Upper lobe of left lung (tissue), 6 donors: ENCODE data around the gene ADIPOR1. TPM values are rescaled to one million over a fixed set of nuclear protein-coding genes. Genes with fewer than 3 reads are reported as not detected.

Experiments used
- ATAC-seq, 2 donors: fragments of 200-7000 bp; cut with Tn5 transposase; one replicate each; pipeline ENCODE4 v1.9.1; 2022; ENCODE audit warnings: mild to moderate bottlenecking in 2 of 2, moderate library complexity in 2 of 2; ENCODE audit not compliant: low FRiP score in 2 of 2
- DNase-seq, 2 donors: peaks; one replicate each; pipeline ENCODE4 v3.0.0-alpha.2; 2019 to 2020
- H3K27ac ChIP-seq, 4 donors: fragments of 200-600 bp; sonication (generic); one replicate each; pipeline ENCODE4 v1.5.1; 2016 to 2019
- H3K27me3 ChIP-seq, 4 donors: fragments of 200-600 bp; sonication (generic); one replicate each; pipeline ENCODE4 v1.5.1; 2017 to 2019
- H3K36me3 ChIP-seq, 4 donors: fragments of 200-600 bp; sonication (generic); one replicate each; pipeline ENCODE4 v1.5.1; 2016 to 2019
- H3K4me1 ChIP-seq, 4 donors: fragments of 200-600 bp; sonication (generic); one replicate each; pipeline ENCODE4 v1.5.1; 2018 to 2019
- H3K4me3 ChIP-seq, 4 donors: fragments of 200-600 bp; sonication (generic); one replicate each; pipeline ENCODE4 v1.5.1; 2017 to 2019; ENCODE audit warnings: mild to moderate bottlenecking in 2 of 4, moderate library complexity in 1 of 4
- H3K9me3 ChIP-seq, 4 donors: fragments of 200-600 bp; sonication (generic); one replicate each; pipeline ENCODE4 v1.5.1; 2018 to 2019
- CTCF ChIP-seq, 6 experiments: fragments of 450-650 bp in 4 of 6; fragments of 200-600 bp in 2 of 6; sonication (generic) in 2 of 6; IDR thresholded peaks; one replicate each; pipeline ENCODE4 v1.5.1; 2016 to 2019; ENCODE audit warnings: antibody characterized with exemption in 6 of 6
- EP300 ChIP-seq, 4 donors: sonication (generic); formaldehyde crosslinking; IDR thresholded peaks; one replicate each; pipeline ENCODE4 v1.5.1; 2017; ENCODE audit warnings: antibody characterized with exemption in 4 of 4, control low read depth in 2 of 4
- POLR2A ChIP-seq, 4 donors: fragments of 450-650 bp; IDR thresholded peaks; one replicate each; pipeline ENCODE4 v1.5.1; 2016 to 2017; ENCODE audit warnings: antibody characterized with exemption in 4 of 4, mild to moderate bottlenecking in 2 of 4
- POLR2AphosphoS5 ChIP-seq, 2 donors: sonication (generic); formaldehyde crosslinking; IDR thresholded peaks; one replicate each; pipeline ENCODE4 v1.5.1; 2017; ENCODE audit warnings: antibody characterized with exemption in 2 of 2
- WGBS, 2 donors: methylation state at CpG; one replicate each; pipeline ENCODE4 v1.1.5; 2017 to 2018; 5-methylcytosine and 5-hydroxymethylcytosine counted together
- total RNA-seq, 6 donors: library from RNA; depleted of rRNA in 4 of 6; stranded (reverse); fragments of >200 nt in 4 of 6; gene quantifications; one replicate each; pipeline versions ENCODE4 v1.1.0 to v1.2.1, GENCODE V29; 2016 to 2021
- donor health status: DM: no; HTN: no; CAD: no; lungs with moderate emphysema.
- donor health status: DM: no; HTN: yes; CAD: no; lungs with severe emphysema.

Gene ADIPOR1
- total RNA-seq, 6 donors from 2014 or later = 57.6 to 157 (median 125) TPM

DNA sequence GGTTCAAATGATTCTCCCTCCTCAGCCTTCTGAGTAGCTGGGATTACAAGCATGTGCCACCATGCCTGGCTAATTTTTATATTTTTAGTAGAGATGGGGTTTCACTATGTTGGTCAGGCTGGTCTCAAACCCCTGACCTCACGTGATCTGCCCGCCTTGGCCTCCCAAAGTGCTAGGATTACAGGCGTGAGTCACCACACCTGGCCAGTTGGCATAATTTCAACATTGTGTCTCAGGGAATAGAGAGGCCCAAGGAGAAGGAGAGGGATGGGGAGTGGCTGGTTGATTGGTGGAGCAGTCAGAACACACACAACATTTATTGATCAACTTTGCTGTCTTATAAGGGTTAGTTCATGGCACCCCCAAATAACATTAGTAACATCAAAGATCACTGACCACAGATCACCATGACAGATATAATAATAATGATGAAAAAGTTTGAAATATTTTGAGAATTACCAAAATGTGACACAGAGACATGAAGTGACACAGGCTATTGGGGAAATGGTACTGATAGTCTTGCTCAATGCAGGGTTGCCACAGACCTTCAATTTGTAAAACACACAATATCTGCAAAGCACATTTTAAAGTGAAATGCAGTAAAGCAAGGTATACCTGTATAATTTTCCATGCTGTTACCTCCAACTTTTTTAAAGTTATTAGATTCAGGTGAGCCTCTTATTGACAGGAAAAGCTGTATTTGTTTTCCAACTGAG is 24.8 kb upstream of the ADIPOR1 start:
- 76 to 85% methylated on average over 3 of the region's 3 CpGs for WGBS, 2 donors
- H3K9me3 ChIP-seq = no peaks in the 10 kb centered on the region
- DNase-seq (no peak), ATAC-seq (no peak)
- no peak overlapping the region for H3K4me3 ChIP-seq
- TF ChIP-seq POLR2A (IDR thresholded peaks at IDR 0.05) = no peak
- TF ChIP-seq CTCF (IDR thresholded peaks at IDR 0.05) = no peak
- no peak for TF ChIP-seq EP300 (IDR thresholded peaks at IDR 0.05)
- TF ChIP-seq POLR2AphosphoS5 (IDR thresholded peaks at IDR 0.05) = no peak
- H3K4me1 ChIP-seq = no peaks in the 10 kb centered on the region
- H3K27me3 ChIP-seq = no peaks in the 10 kb centered on the region
- H3K36me3 ChIP-seq = no peaks in the 10 kb centered on the region
- no peak overlapping the region for H3K27ac ChIP-seq

- no peak overlapping the region for H3K4me3 ChIP-seq
- H3K4me1 ChIP-seq = no peaks in the 10 kb centered on the region
- WGBS, 2 donors = 30 to 57% methylated on average over 2 of the region's 2 CpGs
- DNase-seq (no peak), ATAC-seq (no peak)
- H3K27ac ChIP-seq = no peak overlapping the region
- no peaks in the 10 kb centered on the region for H3K36me3 ChIP-seq
- H3K27me3 ChIP-seq = no peaks in the 10 kb centered on the region
- H3K9me3 ChIP-seq = no peaks in the 10 kb centered on the region
- TF ChIP-seq EP300 (IDR thresholded peaks at IDR 0.05) = no peak
These were observed 23.8 kb upstream of the ADIPOR1 start for GRCh38 chr1:202981939-202982338.

DNA sequence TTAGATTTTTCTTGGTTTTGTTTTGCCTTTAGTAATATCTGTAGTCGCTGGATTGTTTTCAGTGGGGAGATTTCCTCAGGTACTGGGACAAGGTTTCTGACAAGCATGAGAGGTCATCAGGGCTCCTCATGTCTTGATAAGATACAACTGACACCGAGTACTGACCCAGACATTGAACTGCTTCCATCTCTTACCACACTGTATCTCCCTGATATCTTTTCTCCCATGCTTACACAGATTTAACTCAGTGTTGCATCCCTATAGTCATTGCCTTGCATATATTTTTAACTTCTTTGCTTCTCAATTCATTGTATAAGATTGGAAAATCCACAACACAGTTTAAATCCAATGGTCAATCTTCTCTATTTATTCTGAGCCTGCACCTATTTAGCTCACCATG is 21.3 kb upstream of the ADIPOR1 start:
- no peak overlapping the region for H3K27ac ChIP-seq
- 74 to 86% methylated on average over 2 of the region's 2 CpGs for WGBS, 2 donors
- H3K9me3 ChIP-seq = no peaks in the 10 kb centered on the region
- no peak for DNase-seq
- ATAC-seq = no peak
- no peaks in the 10 kb centered on the region for H3K4me1 ChIP-seq
- TF ChIP-seq CTCF (IDR thresholded peaks at IDR 0.05) = no peak
- no peaks in the 10 kb centered on the region for H3K36me3 ChIP-seq
- no peaks in the 10 kb centered on the region for H3K27me3 ChIP-seq
- no peak overlapping the region for H3K4me3 ChIP-seq

DNA sequence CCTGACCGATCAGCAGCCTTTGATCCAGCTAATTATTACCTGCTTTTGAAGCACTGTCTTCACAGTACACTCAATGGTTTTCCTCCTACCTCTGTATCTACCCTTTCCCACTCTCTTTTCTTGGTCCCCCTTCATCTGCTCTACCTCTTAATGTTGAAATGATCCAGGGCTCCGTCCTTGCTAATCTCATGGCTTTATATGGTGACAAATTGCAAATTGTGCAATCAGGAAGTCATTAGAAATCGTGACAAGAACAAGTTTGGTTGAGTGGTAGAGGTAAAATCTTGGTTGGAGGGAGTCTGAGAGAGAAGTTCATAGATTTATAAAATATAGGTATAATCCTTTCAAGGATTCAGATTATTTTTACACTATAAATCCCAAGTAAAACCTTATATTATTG is 18.5 kb upstream of the ADIPOR1 start:
- WGBS, 2 donors = 22 to 29% methylated on average over 3 of the region's 3 CpGs
- Histone ChIP-seq H3K4me1 (no peaks in the 10 kb centered on the region), H3K27me3 (no peaks in the 10 kb centered on the region), H3K4me3 (no peak overlapping the region), H3K36me3 (no peaks in the 10 kb centered on the region), H3K9me3 (no peaks in the 10 kb centered on the region), H3K27ac (no peak overlapping the region)
- no peak for DNase-seq
- no peak for ATAC-seq
- TF ChIP-seq EP300 (IDR thresholded peaks at IDR 0.05) (no peak), POLR2AphosphoS5 (IDR thresholded peaks at IDR 0.05) (no peak), CTCF (IDR thresholded peaks at IDR 0.05) (no peak), POLR2A (IDR thresholded peaks at IDR 0.05) (no peak)

DNA sequence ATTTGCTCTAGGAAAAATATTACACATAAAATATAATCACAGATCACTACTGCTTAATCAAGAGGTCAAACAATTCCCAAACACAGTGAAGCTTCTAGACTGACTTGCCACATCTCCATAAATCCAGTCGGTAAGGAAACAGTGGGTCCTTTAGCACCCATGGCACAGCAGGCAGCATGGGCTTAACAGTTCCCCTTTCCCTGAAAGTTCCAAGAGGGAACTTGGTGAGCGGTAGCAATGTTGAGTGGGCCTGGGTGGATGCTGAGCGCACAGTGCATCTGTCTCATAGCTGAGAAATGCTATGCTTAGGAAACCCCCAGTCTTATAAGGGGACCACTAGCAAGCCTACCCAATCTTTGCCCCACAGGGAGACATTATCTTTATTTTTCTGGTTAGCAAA is 16.7 kb upstream of the ADIPOR1 start:
- no peak overlapping the region for H3K4me3 ChIP-seq
- ATAC-seq (no peak), DNase-seq (no peak)
- no peak for TF ChIP-seq POLR2A (IDR thresholded peaks at IDR 0.05)
- H3K27me3 ChIP-seq = no peaks in the 10 kb centered on the region
- H3K4me1 ChIP-seq = peaks cover 0 to 3% (median under 1%) of the 10 kb centered on the region in 4 donors
- WGBS, 2 donors = 81 to 87% methylated on average over 2 to 3 of the region's 3 CpGs
- no peaks in the 10 kb centered on the region for H3K36me3 ChIP-seq
- H3K9me3 ChIP-seq = no peaks in the 10 kb centered on the region
- H3K27ac ChIP-seq = no peak overlapping the region

- no peaks in the 10 kb centered on the region for H3K27me3 ChIP-seq
- peaks cover 9 to 24% (median 15%) of the 10 kb centered on the region in 4 donors for H3K4me1 ChIP-seq
- 72 to 73% methylated on average over 4 of the region's 4 CpGs for WGBS, 2 donors
- ATAC-seq (no peak), DNase-seq (no peak)
- no peaks in the 10 kb centered on the region for H3K9me3 ChIP-seq
- TF ChIP-seq POLR2A (IDR thresholded peaks at IDR 0.05) (no peak), POLR2AphosphoS5 (IDR thresholded peaks at IDR 0.05) (no peak), EP300 (IDR thresholded peaks at IDR 0.05) (no peak), CTCF (IDR thresholded peaks at IDR 0.05) (no peak)
- H3K4me3 ChIP-seq = no peak overlapping the region
- no peaks in the 10 kb centered on the region for H3K36me3 ChIP-seq
- no peak overlapping the region for H3K27ac ChIP-seq
These were observed 13.9 kb upstream of the ADIPOR1 start for GRCh38 chr1:202972046-202972445.
